HCT116 (cell line): ENCODE data around the gene CD34. TPM values are rescaled to one million over a fixed set of nuclear protein-coding genes. Genes with fewer than 3 reads are reported as not detected.

Source experiments
- ATAC-seq: fragments of 200-7000 bp; cut with Tn5 transposase; 2 replicates; pipeline ENCODE4 v1.9.1; 2020; ENCODE audit warnings: mild to moderate bottlenecking, moderate library complexity
- Bru-seq: library from RNA; stranded (reverse); fragments of 400-500 nt; gene quantifications from one replicate; lab custom pipeline; 2021; lab: Mats Ljungman, UMichigan
- BruChase-seq, 2 experiments: library from RNA; stranded (reverse); fragments of 400-500 nt; gene quantifications; one replicate each; lab custom pipeline; 2021; lab: Mats Ljungman, UMichigan
- BruUV-seq: library from RNA; stranded (reverse); fragments of 400-500 nt; replicated peaks from 2 replicates; lab custom pipeline; 2021; lab: Mats Ljungman, UMichigan
- CTCF ChIA-PET: fragments of 300-600 bp; sonication (Branson Sonifier 250); formaldehyde crosslinking; loops from one replicate; lab custom pipeline; 2021; ENCODE audit warnings: antibody characterized with exemption; lab: Charles Lee
- POLR2A ChIA-PET: fragments of 300-600, 350-600 bp; sonication (Branson Sonifier 250); formaldehyde crosslinking; loops from one replicate; lab custom pipeline; 2021; ENCODE audit warnings: antibody characterized with exemption; lab: Charles Lee
- RAD21 ChIA-PET, 2 experiments: fragments of 300-600 bp; sonication (Branson Sonifier 250); formaldehyde crosslinking; loops; one replicate each; lab custom pipeline; 2023; ENCODE audit warnings: low total read pairs in 2 of 2; ENCODE audit not compliant: uncharacterized antibody in 2 of 2, unreplicated experiment in 2 of 2, low non-redundant PET in 1 of 2; lab: Charles Lee
- DNase-seq: peaks from one replicate; pipeline ENCODE4 v3.0.0-alpha.2; 2010; ENCODE audit warnings: low read depth, low spot score
- H2AFZ ChIP-seq: fragments of 200-600 bp; shearing (Covaris generic), sonication (generic); 2 replicates; pipeline ENCODE4 v1.6.1; 2017; ENCODE audit warnings: low read depth, mixed run types, mixed read lengths, antibody characterized with exemption, low read length; ENCODE audit not compliant: poor library complexity, severe bottlenecking
- H3K27ac ChIP-seq: 2 replicates; pipeline ENCODE4 v1.5.1; 2012; ENCODE audit warnings: low read depth, low read length
- H3K27me3 ChIP-seq: fragments of 200-600 bp; sonication (generic); 2 replicates; pipeline ENCODE4 v1.6.1; 2016; ENCODE audit warnings: mixed run types, low read length, mixed read lengths; ENCODE audit not compliant: insufficient read depth
- H3K36me3 ChIP-seq, 2 experiments: fragments of 200-500 bp in 1 of 2; fragments of 200-600 bp in 1 of 2; sonication (Bioruptor generic) in 1 of 2; sonication (generic) in 1 of 2; 2 replicates each; pipeline versions ENCODE4 v1.5.1 to v1.6.1; 2014 to 2016; ENCODE audit warnings: low read length in 2 of 2, inconsistent platforms in 1 of 2, mixed read lengths in 1 of 2, mixed run types in 1 of 2; ENCODE audit not compliant: insufficient read depth in 2 of 2, control insufficient read depth in 1 of 2
- H3K4me1 ChIP-seq, 2 experiments: fragments of 200-600 bp in 1 of 2; sonication (generic) in 1 of 2; 2 replicates each; pipeline versions ENCODE4 v1.5.1 to v1.6.1; 2012 to 2017; ENCODE audit warnings: low read length in 2 of 2, inconsistent platforms in 1 of 2, mild to moderate bottlenecking in 1 of 2, mixed read lengths in 1 of 2, mixed run types in 1 of 2, moderate library complexity in 1 of 2; ENCODE audit not compliant: insufficient read depth in 2 of 2, control insufficient read depth in 1 of 2
- H3K4me2 ChIP-seq: fragments of 200-600 bp; sonication (generic); 2 replicates; pipeline ENCODE4 v1.6.1; 2017; ENCODE audit warnings: mixed run types, low read length, mixed read lengths
- H3K4me3 ChIP-seq, 2 experiments: fragments of 200-600 bp in 1 of 2; sonication (generic) in 1 of 2; replicated peaks in 1 of 2; 2 replicates each; pipeline ENCODE4 v1.5.1; 2011 to 2016; ENCODE audit warnings: low read length in 2 of 2, control low read depth in 1 of 2, low read depth in 1 of 2, mild to moderate bottlenecking in 1 of 2, mixed read lengths in 1 of 2, mixed run types in 1 of 2
- H3K79me2 ChIP-seq: fragments of 200-600 bp; sonication (generic); 2 replicates; pipeline ENCODE4 v1.6.1; 2017; ENCODE audit warnings: mild to moderate bottlenecking, mixed run types, low read length, moderate library complexity, mixed read lengths; ENCODE audit not compliant: insufficient read depth
- H3K9ac ChIP-seq: fragments of 200-600 bp; sonication (generic); 2 replicates; pipeline ENCODE4 v1.6.1; 2016; ENCODE audit warnings: low read length, mixed read lengths
- H3K9me2 ChIP-seq: fragments of 200-600 bp; sonication (generic), shearing (Covaris generic); 2 replicates; pipeline ENCODE4 v1.6.1; 2017; ENCODE audit warnings: mixed run types, mild to moderate bottlenecking, moderate library complexity; ENCODE audit not compliant: insufficient read depth
- H3K9me3 ChIP-seq, 2 experiments: fragments of 200-500 bp in 1 of 2; fragments of 200-600 bp in 1 of 2; sonication (Bioruptor generic) in 1 of 2; sonication (generic) in 1 of 2; 2 replicates each; pipeline ENCODE4 v1.6.1; 2014 to 2017; ENCODE audit warnings: low read length in 2 of 2, mixed read lengths in 2 of 2, inconsistent platforms in 1 of 2, low read depth in 1 of 2, mild to moderate bottlenecking in 1 of 2, mixed run types in 1 of 2, moderate library complexity in 1 of 2; ENCODE audit not compliant: control insufficient read depth in 1 of 2, insufficient read depth in 1 of 2
- H4K20me1 ChIP-seq: fragments of 200-600 bp; sonication (generic), shearing (Covaris generic); 2 replicates; pipeline ENCODE4 v1.6.1; 2017; ENCODE audit warnings: mixed run types, mild to moderate bottlenecking, moderate library complexity; ENCODE audit not compliant: insufficient read depth
- CBX3 ChIP-seq: IDR thresholded peaks from 2 replicates; pipeline ENCODE4 v1.6.1; 2012; ENCODE audit warnings: low read depth
- CEBPB ChIP-seq: IDR thresholded peaks from 2 replicates; pipeline ENCODE4 v1.6.1; 2012; ENCODE audit warnings: low read depth
- EGR1 ChIP-seq: IDR thresholded peaks from 2 replicates; pipeline ENCODE4 v1.6.1; 2012; ENCODE audit warnings: low read depth
- ELF1 ChIP-seq: IDR thresholded peaks from 2 replicates; pipeline ENCODE4 v1.6.1; 2012; ENCODE audit warnings: low read depth, borderline replicate concordance
- EZH2 ChIP-seq: fragments of 200-600 bp; sonication (generic); IDR thresholded peaks from 2 replicates; pipeline ENCODE4 v1.6.1; 2017; ENCODE audit warnings: antibody characterized with exemption, mixed run types
- EZH2phosphoT487 ChIP-seq: fragments of 200-600 bp; IDR thresholded peaks from 2 replicates; pipeline ENCODE4 v1.6.1; 2018; ENCODE audit warnings: antibody characterized with exemption, borderline replicate concordance
- FOSL1 ChIP-seq: IDR thresholded peaks from 2 replicates; pipeline ENCODE4 v1.6.1; 2012; ENCODE audit warnings: low read depth
- JUND ChIP-seq: IDR thresholded peaks from 2 replicates; pipeline ENCODE4 v1.6.1; 2012
- POLR2A ChIP-seq: IDR thresholded peaks from 2 replicates; pipeline ENCODE4 v1.7.0; 2011; ENCODE audit warnings: borderline replicate concordance; ENCODE audit not compliant: insufficient read depth, insufficient read length; ENCODE audit errors: extremely low read depth
- POLR2AphosphoS5 ChIP-seq: IDR thresholded peaks from 2 replicates; pipeline ENCODE4 v1.6.1; 2011; ENCODE audit warnings: mild to moderate bottlenecking, low read depth, low read length, moderate library complexity
- RAD21 ChIP-seq: IDR thresholded peaks from 2 replicates; pipeline ENCODE4 v1.6.1; 2012; ENCODE audit warnings: low read depth, mild to moderate bottlenecking
- SIN3A ChIP-seq: IDR thresholded peaks from 2 replicates; pipeline ENCODE4 v1.6.1; 2012; ENCODE audit warnings: low read depth
- SP1 ChIP-seq: IDR thresholded peaks from 2 replicates; pipeline ENCODE4 v1.6.1; 2012; ENCODE audit warnings: low read depth
- SRF ChIP-seq: IDR thresholded peaks from 2 replicates; pipeline ENCODE4 v1.6.1; 2012; ENCODE audit warnings: low read depth
- TCF7L2 ChIP-seq: IDR thresholded peaks from 2 replicates; pipeline ENCODE4 v1.7.0; 2011; ENCODE audit warnings: borderline replicate concordance, inconsistent platforms; ENCODE audit not compliant: insufficient read depth, insufficient read length; ENCODE audit errors: extremely low read depth
- YY1 ChIP-seq: IDR thresholded peaks from 2 replicates; pipeline ENCODE4 v1.6.1; 2011; ENCODE audit warnings: low read length, low read depth, moderate library complexity, mild to moderate bottlenecking; ENCODE audit not compliant: insufficient replicate concordance; ENCODE audit errors: extremely low read depth
- ZFX ChIP-seq: fragments of 450-650 bp; IDR thresholded peaks from 2 replicates; pipeline ENCODE4 v1.6.1; 2017
- ZNF274 ChIP-seq: fragments of 200-500 bp; sonication (Bioruptor generic); IDR thresholded peaks from 2 replicates; pipeline ENCODE4 v1.6.1; 2014; ENCODE audit warnings: mild to moderate bottlenecking, low read depth, low read length, inconsistent platforms
- intact Hi-C: fragments of 100-400 bp; cut with micrococcal nuclease; formaldehyde crosslinking; loops from 2 replicates; pipeline ENCODE4 v1.10.0; 2022
- long read RNA-seq: library from polyadenylated mRNA; unstranded; transcript quantifications from one replicate; pipeline ENCODE4 v2.0.0, GENCODE V29; 2021; ENCODE audit not compliant: unreplicated experiment
- polyA plus RNA-seq: library from polyadenylated mRNA; unstranded; fragments of >200 nt; gene quantifications from 2 replicates; pipeline ENCODE4 v1.2.1, GENCODE V29; 2012; ENCODE audit warnings: missing spikeins
- total RNA-seq: library from RNA; stranded (reverse); gene quantifications from one replicate; pipeline ENCODE4 v1.2.1, GENCODE V29; 2021; ENCODE audit not compliant: unreplicated experiment
- TF ChIP-seq, protein P1 (sequence below): IDR thresholded peaks from 2 replicates; pipeline ENCODE4 v1.6.1; 2012
- TF ChIP-seq, protein P2 (sequence below): IDR thresholded peaks from 2 replicates; pipeline ENCODE4 v1.6.1; 2011; ENCODE audit warnings: mild to moderate bottlenecking, low read length, moderate library complexity; ENCODE audit not compliant: insufficient replicate concordance; ENCODE audit errors: extremely low read depth

Gene CD34, protein sequence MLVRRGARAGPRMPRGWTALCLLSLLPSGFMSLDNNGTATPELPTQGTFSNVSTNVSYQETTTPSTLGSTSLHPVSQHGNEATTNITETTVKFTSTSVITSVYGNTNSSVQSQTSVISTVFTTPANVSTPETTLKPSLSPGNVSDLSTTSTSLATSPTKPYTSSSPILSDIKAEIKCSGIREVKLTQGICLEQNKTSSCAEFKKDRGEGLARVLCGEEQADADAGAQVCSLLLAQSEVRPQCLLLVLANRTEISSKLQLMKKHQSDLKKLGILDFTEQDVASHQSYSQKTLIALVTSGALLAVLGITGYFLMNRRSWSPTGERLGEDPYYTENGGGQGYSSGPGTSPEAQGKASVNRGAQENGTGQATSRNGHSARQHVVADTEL
- total RNA-seq (0.07 TPM), Bru-seq, nascent RNA (not detected), BruChase-seq, experiment 1, labeled RNA remaining after a 6-hour chase (percentile 3 among the genes with signal in this experiment), BruChase-seq, experiment 2, labeled RNA remaining after a 2-hour chase (not detected)
- polyA plus RNA-seq, result not detected in 2 replicates
- long read RNA-seq, result 0 reads

DNA sequence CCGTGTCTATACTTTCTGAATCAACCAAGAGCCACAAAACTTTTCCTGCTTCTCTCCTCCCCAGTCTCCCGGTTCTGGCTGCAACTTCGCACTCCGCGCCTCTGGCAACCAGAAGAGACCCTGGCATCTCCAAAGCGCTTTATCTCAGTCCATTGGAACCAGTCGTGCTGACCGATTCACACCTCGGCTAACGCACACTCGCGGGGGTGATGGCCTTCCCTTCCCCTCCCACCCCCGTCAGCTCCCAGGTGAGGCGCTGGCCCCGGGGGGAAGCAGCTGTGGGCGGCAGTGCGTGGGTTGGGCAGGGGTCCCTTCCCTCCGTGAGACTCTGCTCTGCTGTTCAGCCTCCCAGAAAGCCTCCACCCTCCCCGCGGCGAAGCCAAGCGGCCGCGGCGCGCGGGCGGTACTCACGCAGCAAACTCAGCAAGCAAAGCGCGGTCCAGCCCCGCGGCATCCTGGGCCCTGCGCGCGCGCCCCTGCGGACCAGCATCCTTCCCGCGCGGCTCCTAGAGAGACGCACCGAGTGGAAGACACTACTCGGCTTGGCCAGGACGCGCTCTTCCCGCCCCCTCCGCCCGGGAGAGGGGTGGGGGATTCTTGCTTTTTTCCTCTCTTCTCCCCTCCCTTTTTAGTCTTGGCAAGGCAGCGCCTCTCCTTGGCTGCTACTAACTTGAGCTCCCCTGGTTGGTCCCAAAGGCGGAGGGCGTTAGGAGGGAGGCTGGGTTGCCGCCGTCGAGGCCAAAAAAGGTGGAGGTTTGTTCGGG is at the start of gene CD34:
Gene CD34, minus strand, starts transcription at position 535 of the 764 bp plus-strand sequence. Its CDS starts 45 bp downstream, at position 490.
- no peak for ATAC-seq
- Histone ChIP-seq H3K4me2 (no peak within 1 kb of the TSS), H3K79me2 (no peaks in the 10 kb centered on the region), H3K36me3 (no peaks in the 10 kb centered on the region), H3K27ac (no peak within 1 kb of the TSS), H2AFZ (no peak within 1 kb of the TSS), H3K9me2 (no peaks in the 10 kb centered on the region; the same call in 1 of the 2 replicates), H3K9me3 (no peaks in the 10 kb centered on the region), H4K20me1 (no peaks in the 10 kb centered on the region), H3K4me1 (no peaks in the 10 kb centered on the region), H3K4me3 (no peak within 1 kb of the TSS), H3K27me3 (no peaks in the 10 kb centered on the region), H3K9ac (no peak within 1 kb of the TSS)
- no peak for DNase-seq
- RAD21 ChIA-PET, result no interaction called here
- POLR2A ChIA-PET, result no interaction called here
- BruUV-seq, result no TSS peak
- TF ChIP-seq, protein P1, sequence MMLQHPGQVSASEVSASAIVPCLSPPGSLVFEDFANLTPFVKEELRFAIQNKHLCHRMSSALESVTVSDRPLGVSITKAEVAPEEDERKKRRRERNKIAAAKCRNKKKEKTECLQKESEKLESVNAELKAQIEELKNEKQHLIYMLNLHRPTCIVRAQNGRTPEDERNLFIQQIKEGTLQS, result no peak
- TF ChIP-seq FOSL1 (no peak), EGR1 (no peak), ELF1 (no peak), JUND (no peak), POLR2AphosphoS5 (no peak), CBX3 (no peak), SIN3A (no peak), EZH2phosphoT487 (no peak), TCF7L2 (no peak), EZH2 (no peak), POLR2A (no peak), ZFX (no peak), ZNF274 (no peak), CEBPB (no peak), YY1 (no peak), RAD21 (no peak), SRF (no peak), SP1 (no peak)
- TF ChIP-seq, protein P2, sequence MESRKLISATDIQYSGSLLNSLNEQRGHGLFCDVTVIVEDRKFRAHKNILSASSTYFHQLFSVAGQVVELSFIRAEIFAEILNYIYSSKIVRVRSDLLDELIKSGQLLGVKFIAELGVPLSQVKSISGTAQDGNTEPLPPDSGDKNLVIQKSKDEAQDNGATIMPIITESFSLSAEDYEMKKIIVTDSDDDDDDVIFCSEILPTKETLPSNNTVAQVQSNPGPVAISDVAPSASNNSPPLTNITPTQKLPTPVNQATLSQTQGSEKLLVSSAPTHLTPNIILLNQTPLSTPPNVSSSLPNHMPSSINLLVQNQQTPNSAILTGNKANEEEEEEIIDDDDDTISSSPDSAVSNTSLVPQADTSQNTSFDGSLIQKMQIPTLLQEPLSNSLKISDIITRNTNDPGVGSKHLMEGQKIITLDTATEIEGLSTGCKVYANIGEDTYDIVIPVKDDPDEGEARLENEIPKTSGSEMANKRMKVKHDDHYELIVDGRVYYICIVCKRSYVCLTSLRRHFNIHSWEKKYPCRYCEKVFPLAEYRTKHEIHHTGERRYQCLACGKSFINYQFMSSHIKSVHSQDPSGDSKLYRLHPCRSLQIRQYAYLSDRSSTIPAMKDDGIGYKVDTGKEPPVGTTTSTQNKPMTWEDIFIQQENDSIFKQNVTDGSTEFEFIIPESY, result no peak
- CTCF ChIA-PET, result no interaction called here
- intact Hi-C loops, result no loop called here
